ENCODE measurements around the gene MYH7B.

- peak in 1 of 2 donors; percentile 8 for TF ChIP-seq CTCF (conservative IDR thresholded peaks at IDR 0.05 in 1 of 2, IDR thresholded peaks at IDR 0.05 in 1 of 2; ENCODE audit: low read depth in 1 of 2, low read length in 2 of 2)
- no peak for TF ChIP-seq EZH2 (IDR thresholded peaks at IDR 0.05; ENCODE audit: low read length, missing control alignments)
Measured at GRCh38 chr20:34948030-34948429, 7.6 kb upstream of the MYH7B start.
